Fibroblast of villous mesenchyme (primary cell): ENCODE data around the gene COL13A1. TPM values are rescaled to one million over a fixed set of nuclear protein-coding genes. Genes with fewer than 3 reads are reported as not detected.

ENCODE experiments used
- DNase-seq: peaks from one replicate; pipeline ENCODE4 v3.0.0-alpha.2; 2010; ENCODE audit warnings: low read depth
- H3K4me3 ChIP-seq: 2 replicates; pipeline ENCODE4 v1.5.1; 2011; ENCODE audit warnings: low read depth, mild to moderate bottlenecking, low read length
- total RNA-seq: library from RNA; depleted of rRNA; stranded (reverse); fragments of >200 nt; gene quantifications from 2 replicates; pipeline ENCODE4 v1.2.3, GENCODE V29; 2012
- TF ChIP-seq, protein P1 (sequence below): IDR thresholded peaks from 2 replicates; pipeline ENCODE4 v1.5.1; 2012; ENCODE audit warnings: low read depth, mild to moderate bottlenecking, low read length; ENCODE audit not compliant: insufficient read depth

Gene COL13A1
- total RNA-seq, 1 donor = 3.5 TPM

DNA sequence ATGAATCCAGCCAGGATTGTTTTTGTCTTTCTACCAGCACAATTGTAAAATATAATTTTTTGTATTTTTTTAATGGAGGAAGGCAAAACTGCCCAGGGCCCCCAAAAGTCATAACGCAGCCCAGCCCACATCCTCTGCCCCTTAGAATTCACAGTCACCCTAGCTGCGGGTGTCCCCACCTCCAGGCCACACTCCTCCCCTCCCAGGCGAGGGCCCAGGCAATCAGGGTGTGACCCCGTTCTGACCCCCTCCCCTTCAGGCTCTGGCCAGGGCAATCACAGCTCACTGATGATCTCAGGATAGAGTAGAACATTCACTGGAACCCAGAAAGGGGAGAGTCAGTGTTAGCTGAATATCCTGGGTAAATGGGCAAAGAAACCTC, 158.9 kb downstream of the COL13A1 start:
- no peak for DNase-seq
- TF ChIP-seq, protein P1, sequence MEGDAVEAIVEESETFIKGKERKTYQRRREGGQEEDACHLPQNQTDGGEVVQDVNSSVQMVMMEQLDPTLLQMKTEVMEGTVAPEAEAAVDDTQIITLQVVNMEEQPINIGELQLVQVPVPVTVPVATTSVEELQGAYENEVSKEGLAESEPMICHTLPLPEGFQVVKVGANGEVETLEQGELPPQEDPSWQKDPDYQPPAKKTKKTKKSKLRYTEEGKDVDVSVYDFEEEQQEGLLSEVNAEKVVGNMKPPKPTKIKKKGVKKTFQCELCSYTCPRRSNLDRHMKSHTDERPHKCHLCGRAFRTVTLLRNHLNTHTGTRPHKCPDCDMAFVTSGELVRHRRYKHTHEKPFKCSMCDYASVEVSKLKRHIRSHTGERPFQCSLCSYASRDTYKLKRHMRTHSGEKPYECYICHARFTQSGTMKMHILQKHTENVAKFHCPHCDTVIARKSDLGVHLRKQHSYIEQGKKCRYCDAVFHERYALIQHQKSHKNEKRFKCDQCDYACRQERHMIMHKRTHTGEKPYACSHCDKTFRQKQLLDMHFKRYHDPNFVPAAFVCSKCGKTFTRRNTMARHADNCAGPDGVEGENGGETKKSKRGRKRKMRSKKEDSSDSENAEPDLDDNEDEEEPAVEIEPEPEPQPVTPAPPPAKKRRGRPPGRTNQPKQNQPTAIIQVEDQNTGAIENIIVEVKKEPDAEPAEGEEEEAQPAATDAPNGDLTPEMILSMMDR = no peak
- no peak overlapping the region for H3K4me3 ChIP-seq

DNA sequence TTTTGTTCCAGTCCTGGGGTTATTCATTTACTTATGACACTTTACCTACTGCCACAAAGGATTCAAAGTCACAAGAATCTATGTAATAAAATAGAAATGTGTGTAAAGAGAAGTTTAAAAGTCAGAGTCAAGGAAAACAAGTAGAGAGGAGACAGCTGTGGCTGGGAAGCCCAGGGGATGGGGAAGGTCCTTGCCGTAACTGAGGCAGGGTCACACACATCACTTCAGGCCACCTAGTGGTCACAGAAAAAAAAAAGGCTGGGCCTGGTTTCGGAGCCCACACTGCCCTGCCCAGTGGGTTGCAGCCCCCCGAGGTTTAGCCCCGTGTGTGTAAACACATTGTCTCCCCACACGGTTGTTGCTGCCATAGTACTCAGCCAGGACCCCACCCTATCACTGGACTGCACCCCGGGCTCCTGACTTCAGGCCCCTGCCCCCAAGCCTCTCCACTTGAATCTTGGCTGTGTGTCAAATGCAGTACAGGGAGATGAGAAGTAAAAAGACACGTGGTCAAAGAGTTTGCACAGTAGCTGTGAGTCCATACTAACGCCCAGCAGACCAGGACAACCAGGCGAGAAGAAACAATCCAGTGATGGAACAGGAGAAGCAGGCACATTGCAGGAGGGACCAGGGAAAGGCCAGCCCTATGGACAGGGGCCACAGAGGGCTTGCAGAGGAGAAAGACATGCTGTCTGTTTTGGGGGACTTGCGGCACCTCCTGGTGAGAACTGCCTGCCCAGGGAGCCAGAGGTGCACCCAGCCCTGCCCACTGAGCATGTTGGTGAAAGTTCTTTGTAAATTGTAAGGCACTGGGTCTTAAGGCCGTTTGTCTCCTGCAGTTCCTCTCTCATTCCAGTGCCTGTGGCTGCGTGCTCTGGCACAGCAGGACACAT, 159.5 kb downstream of the COL13A1 start:
- DNase-seq = no peak
- no peak overlapping the region for H3K4me3 ChIP-seq
- TF ChIP-seq, protein P1 = peak; percentile 48

DNA sequence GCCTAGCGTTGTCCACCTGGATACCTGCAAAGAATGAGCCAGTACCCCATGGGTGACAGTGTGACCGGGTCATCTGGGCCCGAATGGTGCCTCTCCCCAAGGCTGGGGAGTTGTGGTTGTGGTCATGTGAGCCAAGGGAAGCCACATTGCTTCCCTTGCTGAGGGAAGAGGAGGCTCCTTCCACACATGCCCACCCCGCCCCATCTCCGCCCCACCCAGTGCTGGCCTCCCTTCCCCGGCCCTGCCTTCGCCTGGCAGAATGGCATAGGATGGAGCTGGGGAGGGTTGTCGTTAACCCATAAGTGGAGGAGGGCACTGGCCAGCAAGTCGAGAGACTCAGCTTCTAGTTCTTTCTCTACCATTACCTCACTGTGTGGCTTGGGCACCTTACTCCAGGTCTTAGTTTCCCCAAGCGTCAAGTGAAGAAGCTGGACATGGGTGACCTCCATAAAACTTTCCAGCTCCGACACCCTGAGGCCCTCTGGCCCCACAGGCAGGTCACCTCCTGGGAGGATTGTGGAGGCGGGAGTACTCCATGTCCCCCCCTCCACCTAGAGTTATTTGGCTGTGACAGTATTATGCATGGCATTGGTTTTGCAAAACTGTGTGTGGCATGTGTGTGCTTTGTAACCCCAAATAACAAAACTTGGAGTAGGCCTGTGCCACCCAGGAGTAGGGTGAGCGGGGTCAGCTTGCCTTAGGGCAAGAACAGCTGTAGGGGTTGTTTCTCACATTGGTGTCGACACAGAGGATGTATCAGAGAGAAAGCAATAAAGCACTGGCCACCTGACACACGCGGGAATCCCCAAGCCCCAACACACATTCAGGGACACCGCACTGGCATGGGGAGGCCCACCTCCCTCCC, 160.4 kb downstream of the COL13A1 start:
- no peak overlapping the region for H3K4me3 ChIP-seq
- no peak for DNase-seq
- TF ChIP-seq, protein P1 = no peak

DNA sequence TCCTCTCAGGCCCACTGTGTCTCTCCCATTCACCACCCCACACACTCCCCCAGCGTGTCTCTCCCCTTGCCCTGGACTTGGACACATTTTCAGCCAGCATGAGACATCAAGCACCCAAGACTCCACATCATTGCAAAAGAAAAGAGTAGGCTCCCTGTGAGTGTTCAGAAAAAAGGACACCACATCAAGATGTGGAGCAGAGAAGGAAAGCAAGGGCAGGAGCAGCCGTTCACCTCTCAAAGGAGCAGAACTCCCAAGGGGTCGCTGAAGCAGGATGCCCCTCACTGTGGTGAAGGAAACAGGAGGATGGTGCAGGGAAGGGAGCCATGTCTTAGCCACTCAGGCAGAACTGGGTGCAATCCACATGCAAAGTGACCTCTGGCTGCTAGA, 161.0 kb downstream of the COL13A1 start:
- no peak overlapping the region for H3K4me3 ChIP-seq
- DNase-seq = no peak
- TF ChIP-seq, protein P1 = no peak

DNA sequence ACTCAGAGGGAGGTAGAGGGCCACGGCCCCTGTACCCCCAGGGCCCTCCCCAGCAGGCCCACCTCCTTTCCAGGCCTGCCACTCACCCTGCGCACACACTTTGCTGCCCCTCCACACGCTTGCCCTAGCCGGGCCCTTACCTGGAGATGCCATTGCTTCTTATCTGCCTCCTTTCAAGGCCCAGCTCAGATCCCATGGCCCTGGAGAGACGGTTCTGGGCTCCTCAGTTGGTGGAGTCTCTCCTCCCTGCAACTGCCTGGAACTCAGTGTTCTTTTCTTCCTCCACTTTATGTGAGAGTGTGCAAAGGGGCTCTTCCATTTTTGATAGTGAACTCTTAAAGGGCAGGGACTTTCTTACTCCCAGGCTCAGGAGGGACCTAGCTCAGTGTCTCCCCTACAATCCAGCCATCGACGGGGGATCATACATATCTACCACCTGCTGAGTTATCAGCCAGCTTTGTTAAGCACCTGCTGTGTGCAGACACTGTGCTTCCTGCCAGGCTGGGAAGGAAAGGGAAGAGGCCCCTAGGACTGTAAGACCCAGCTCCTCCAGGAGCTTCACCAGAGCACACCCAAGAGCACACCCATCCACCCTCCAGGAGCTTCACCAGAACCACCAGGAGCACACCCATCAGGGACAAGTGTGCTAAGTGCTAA, 161.6 kb downstream of the COL13A1 start:
- TF ChIP-seq, protein P1 = no peak
- H3K4me3 ChIP-seq = no peak overlapping the region
- no peak for DNase-seq

DNA sequence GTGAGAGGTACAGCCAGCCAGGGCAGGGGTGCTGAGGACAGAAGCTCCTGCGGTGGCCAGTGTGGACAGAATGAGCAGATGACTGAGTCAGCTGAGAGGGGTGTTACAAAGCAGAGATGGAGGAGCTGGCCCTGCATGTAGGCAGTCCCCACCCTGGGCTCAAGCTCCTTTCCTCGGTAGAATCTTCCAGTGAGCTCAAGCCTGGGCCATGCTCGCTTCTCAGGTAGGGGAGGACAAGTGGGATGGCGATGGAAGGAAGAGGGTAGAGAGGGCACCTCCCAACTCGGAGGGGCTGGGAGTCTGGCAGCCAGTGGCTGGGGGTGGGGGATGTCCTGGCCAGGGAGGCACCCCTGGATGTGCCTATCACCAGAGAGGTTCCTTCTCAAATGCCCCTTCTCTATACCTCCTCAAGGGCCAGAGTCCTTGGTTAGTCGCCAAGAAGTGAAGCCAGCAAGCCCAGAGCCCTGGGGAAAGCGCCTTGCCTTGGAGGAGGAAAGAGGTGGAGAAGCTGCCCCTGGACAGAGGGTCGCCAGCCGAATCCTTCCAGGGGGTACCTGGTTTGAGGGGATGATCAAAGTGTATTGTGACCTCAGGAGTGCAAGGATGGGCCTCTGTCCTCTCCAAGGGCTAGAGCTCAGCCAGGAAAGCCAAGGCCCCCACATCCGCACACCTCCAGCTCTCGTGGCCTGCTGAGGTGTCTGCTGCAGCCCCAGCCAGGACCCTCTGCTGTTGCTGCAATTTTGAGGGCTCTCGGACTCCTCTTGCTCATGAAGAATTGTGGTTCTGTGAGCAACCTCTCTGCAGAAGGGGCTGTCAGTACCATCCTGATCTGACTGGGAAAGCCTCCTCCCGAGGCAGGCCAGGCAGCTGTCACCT, 162.4 kb downstream of the COL13A1 start:
- no peak for DNase-seq
- no peak overlapping the region for H3K4me3 ChIP-seq
- TF ChIP-seq, protein P1 = no peak
